Calu3 (cell line): ENCODE data around the gene CD74. TPM values are rescaled to one million over a fixed set of nuclear protein-coding genes. Genes with fewer than 3 reads are reported as not detected.
A peak's percentile ranks its signal among the peaks of the same experiment; 100 is the strongest.

Experiments
- BruUV-seq: library from RNA; stranded (reverse); fragments of 400-500 nt; replicated peaks from 2 replicates; lab custom pipeline; 2021; lab: Mats Ljungman, UMichigan
- CTCF ChIA-PET: fragments of 300-600 bp; sonication (Branson Sonifier 250); formaldehyde crosslinking; loops from one replicate; lab custom pipeline; 2022; ENCODE audit warnings: antibody characterized with exemption; lab: Charles Lee
- DNase-seq: peaks from one replicate; pipeline ENCODE4 v3.0.0; 2022
- H3K27ac Mint-ChIP-seq: one replicate; pipeline ENCODE4 v1.8.0; 2022; ENCODE audit warnings: mixed read lengths; ENCODE audit not compliant: unreplicated experiment
- H3K27me3 Mint-ChIP-seq: one replicate; pipeline ENCODE4 v1.8.0; 2022; ENCODE audit warnings: mixed read lengths; ENCODE audit not compliant: unreplicated experiment
- H3K36me3 Mint-ChIP-seq: one replicate; pipeline ENCODE4 v1.8.0; 2022; ENCODE audit warnings: mild to moderate bottlenecking, moderate library complexity, mixed read lengths; ENCODE audit not compliant: insufficient read depth, unreplicated experiment
- H3K4me1 Mint-ChIP-seq: one replicate; pipeline ENCODE4 v1.8.0; 2022; ENCODE audit warnings: mild to moderate bottlenecking, low read depth, mixed read lengths; ENCODE audit not compliant: unreplicated experiment
- H3K4me3 Mint-ChIP-seq: one replicate; pipeline ENCODE4 v1.8.0; 2022; ENCODE audit warnings: mild to moderate bottlenecking, low read depth, moderate library complexity, mixed read lengths; ENCODE audit not compliant: unreplicated experiment
- H3K9me3 Mint-ChIP-seq: one replicate; pipeline ENCODE4 v1.8.0; 2022; ENCODE audit warnings: low read depth, mixed read lengths; ENCODE audit not compliant: unreplicated experiment
- intact Hi-C: fragments of 100-400 bp; cut with micrococcal nuclease; formaldehyde crosslinking; loops from one replicate; pipeline ENCODE4 v1.10.0; 2022; ENCODE audit not compliant: unreplicated experiment
- total RNA-seq: library from RNA; stranded (reverse); gene quantifications from 2 replicates; pipeline ENCODE4 v1.2.3, GENCODE V29; 2022
- TF ChIP-seq, protein P1 (sequence below): fragments of 200-600 bp; IDR thresholded peaks from one replicate; pipeline ENCODE4 v1.8.0; 2022; ENCODE audit warnings: antibody characterized with exemption; ENCODE audit not compliant: unreplicated experiment

CD74 gene
- total RNA-seq, 1 experiment from 2014 or later: 1,091 TPM

DNA sequence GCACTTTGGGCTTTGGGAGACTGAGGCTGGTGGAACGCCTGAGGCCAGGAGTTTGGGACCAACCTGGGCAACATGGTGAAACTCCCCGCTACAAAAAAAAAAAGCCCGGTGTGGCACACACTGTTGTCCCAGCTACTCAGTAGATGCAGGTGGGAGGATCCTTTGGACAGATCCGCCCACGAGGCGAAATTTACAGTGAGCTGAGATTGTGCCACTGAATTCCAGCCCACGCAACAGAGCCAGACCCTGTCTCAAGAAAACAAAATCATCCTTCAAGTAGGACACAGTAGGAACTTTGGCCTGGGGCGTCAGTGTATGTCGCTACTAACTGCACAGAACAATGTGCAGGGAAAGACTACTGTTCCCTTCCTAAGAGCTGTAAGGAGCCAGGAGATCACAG lies 32.1 kb upstream of the CD74 start:
- H3K27ac Mint-ChIP-seq: no peak overlapping the region
- TF ChIP-seq, protein P1, sequence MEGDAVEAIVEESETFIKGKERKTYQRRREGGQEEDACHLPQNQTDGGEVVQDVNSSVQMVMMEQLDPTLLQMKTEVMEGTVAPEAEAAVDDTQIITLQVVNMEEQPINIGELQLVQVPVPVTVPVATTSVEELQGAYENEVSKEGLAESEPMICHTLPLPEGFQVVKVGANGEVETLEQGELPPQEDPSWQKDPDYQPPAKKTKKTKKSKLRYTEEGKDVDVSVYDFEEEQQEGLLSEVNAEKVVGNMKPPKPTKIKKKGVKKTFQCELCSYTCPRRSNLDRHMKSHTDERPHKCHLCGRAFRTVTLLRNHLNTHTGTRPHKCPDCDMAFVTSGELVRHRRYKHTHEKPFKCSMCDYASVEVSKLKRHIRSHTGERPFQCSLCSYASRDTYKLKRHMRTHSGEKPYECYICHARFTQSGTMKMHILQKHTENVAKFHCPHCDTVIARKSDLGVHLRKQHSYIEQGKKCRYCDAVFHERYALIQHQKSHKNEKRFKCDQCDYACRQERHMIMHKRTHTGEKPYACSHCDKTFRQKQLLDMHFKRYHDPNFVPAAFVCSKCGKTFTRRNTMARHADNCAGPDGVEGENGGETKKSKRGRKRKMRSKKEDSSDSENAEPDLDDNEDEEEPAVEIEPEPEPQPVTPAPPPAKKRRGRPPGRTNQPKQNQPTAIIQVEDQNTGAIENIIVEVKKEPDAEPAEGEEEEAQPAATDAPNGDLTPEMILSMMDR: no peak
- H3K9me3 Mint-ChIP-seq: no peaks in the 10 kb centered on the region
- intact Hi-C loops: no loop called here
- peaks cover 28% of the 10 kb centered on the region for H3K4me1 Mint-ChIP-seq
- peaks cover 72% of the 10 kb centered on the region for H3K36me3 Mint-ChIP-seq
- H3K27me3 Mint-ChIP-seq: no peaks in the 10 kb centered on the region
- no peak for DNase-seq
- BruUV-seq: no TSS peak
- no peak overlapping the region for H3K4me3 Mint-ChIP-seq
- CTCF ChIA-PET: interaction anchor here (0.7 kb wide), 1 partner anchor 110 kb away, joined by 4 read pairs; no protein-coding TSS in a partner anchor

DNA sequence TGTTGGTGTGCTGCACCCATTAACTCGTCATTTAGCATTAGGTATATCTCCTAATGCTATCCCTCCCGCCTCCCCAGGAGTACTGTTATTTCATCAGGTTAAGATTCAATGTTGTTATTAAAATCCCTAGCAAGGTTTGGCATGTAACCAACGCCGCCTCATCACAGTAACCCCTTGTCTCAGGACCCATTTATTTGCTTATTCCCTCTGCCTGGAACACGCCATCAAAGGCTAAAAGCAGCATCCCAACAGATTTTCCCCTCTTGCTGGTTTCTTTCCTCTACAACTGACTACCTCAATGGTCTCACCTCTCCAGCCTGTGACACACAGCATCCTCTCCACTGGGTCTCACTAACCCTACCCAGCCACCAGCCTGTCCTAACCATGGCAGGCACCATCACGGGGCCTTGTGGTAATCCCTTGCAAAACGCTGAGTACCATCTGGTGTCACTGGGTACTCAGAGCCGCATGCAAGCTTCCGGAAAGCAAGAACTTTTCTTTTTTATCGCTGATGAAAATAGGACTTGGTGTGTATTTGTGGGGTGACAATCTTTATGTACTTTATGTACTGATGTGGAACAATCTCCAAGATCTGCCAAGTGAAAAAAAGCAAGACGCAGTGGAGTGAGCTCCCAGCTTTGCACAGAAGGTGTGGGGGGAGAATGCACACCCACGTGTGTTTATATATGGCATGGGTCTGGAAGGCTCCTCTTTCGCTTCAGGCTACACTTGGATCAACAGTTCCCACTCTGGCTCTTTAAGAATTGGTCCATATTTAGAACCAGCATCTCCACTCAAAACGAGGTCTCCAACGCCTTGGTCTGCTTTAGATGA lies 30.7 kb upstream of the CD74 start:
- CTCF ChIA-PET: interaction anchor here (0.6 kb wide), 1 partner anchor 100 kb away, joined by 4 read pairs; no protein-coding TSS in a partner anchor
- no peaks in the 10 kb centered on the region for H3K27me3 Mint-ChIP-seq
- H3K4me1 Mint-ChIP-seq: peaks cover 23% of the 10 kb centered on the region
- H3K36me3 Mint-ChIP-seq: peaks cover 59% of the 10 kb centered on the region
- H3K27ac Mint-ChIP-seq: peak overlapping the region; percentile 18
- TF ChIP-seq, protein P1: no peak
- BruUV-seq: no TSS peak
- DNase-seq: no peak
- H3K9me3 Mint-ChIP-seq: no peaks in the 10 kb centered on the region
- intact Hi-C loops: no loop called here
- H3K4me3 Mint-ChIP-seq: no peak overlapping the region

DNA sequence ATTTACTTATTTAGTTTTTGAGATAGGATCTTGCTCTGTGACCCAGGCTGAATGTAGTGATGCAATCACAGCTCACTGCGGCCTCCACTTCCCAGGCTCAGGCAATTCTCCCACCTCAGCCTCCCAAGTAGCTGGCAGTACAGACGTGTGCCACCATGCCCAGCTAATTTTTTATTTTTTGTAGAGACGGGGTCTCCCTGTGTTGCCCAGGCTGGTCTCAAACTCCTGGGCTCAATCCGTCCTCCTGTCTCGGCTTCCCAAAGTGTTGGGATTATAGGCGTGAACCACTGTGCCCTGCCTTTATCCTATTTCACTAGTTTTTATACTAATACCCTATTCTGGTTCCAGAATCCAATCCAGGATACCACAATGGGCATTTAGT lies 30.0 kb upstream of the CD74 start:
- H3K4me1 Mint-ChIP-seq: peaks cover 15% of the 10 kb centered on the region
- no peak overlapping the region for H3K27ac Mint-ChIP-seq
- BruUV-seq: no TSS peak
- CTCF ChIA-PET: interaction anchor here (0.6 kb wide), 1 partner anchor 101 kb away, joined by 4 read pairs; no protein-coding TSS in a partner anchor
- peaks cover 52% of the 10 kb centered on the region for H3K36me3 Mint-ChIP-seq
- intact Hi-C loops: no loop called here
- peaks cover 3% of the 10 kb centered on the region for H3K27me3 Mint-ChIP-seq
- H3K9me3 Mint-ChIP-seq: no peaks in the 10 kb centered on the region
- H3K4me3 Mint-ChIP-seq: no peak overlapping the region
- DNase-seq: no peak
- TF ChIP-seq, protein P1: no peak

DNA sequence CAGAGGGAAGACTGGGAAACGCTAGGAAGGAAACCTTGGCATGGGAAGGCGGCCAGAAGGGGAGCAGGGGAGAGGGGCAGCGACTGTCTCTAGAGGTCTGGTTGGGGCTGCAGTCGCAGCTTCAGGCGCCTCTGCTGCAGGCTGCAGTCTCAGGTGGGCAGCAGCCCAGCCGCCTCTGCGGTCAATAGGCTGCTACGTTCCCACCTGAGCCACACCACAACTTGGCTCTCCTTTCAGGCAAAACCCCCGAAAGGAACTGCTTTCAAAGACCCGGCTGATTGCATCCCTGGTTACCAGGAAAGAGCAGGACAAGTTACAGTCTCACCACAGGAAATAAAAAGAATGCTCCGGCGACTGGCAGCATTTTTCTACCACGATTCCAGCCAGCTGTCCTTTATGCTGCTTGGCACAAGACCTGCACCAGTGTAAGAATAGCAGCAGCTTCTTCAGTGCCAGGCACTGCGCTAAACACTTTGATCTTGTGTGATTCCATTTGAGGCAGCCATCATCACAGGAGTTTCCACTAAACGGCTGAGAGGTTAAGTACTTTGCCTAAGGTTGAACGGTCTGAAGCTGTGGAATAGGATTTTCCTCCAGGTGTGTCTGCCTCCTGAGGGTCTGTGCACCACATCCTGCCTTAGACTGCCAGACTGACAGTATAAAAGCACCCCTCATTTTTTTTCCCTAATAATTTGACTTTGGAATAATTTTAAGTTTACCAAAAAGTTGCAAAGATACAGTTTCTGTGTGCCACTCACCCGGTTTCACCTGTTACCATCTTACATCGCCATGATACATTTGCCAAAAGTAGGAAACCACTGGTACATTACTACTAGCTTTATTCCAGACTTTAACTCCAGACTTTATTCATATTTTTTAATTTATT lies 29.3 kb upstream of the CD74 start:
- H3K27me3 Mint-ChIP-seq: peaks cover 10% of the 10 kb centered on the region
- TF ChIP-seq, protein P1: no peak
- no peaks in the 10 kb centered on the region for H3K9me3 Mint-ChIP-seq
- intact Hi-C loops: no loop called here
- H3K27ac Mint-ChIP-seq: no peak overlapping the region
- peaks cover 45% of the 10 kb centered on the region for H3K36me3 Mint-ChIP-seq
- no TSS peak for BruUV-seq
- H3K4me3 Mint-ChIP-seq: no peak overlapping the region
- DNase-seq: no peak
- CTCF ChIA-PET: no interaction called here
- peaks cover 13% of the 10 kb centered on the region for H3K4me1 Mint-ChIP-seq
